HUES48 (cell line): Measurements from ENCODE around the gene FRMD6.

ENCODE experiments used
- H3K27ac ChIP-seq: one replicate; pipeline ENCODE4 v1.7.0; 2013; ENCODE audit warnings: low read depth, low read length, inconsistent platforms
- H3K27me3 ChIP-seq: 2 replicates; pipeline ENCODE4 v1.6.1; 2013; ENCODE audit warnings: mild to moderate bottlenecking, low read length; ENCODE audit not compliant: control insufficient read depth, insufficient read depth
- H3K36me3 ChIP-seq: 2 replicates; pipeline ENCODE4 v1.6.1; 2013; ENCODE audit warnings: low read length; ENCODE audit not compliant: control insufficient read depth, insufficient read depth
- H3K4me1 ChIP-seq: 2 replicates; pipeline ENCODE4 v1.6.1; 2013; ENCODE audit warnings: mild to moderate bottlenecking, low read length; ENCODE audit not compliant: control insufficient read depth, insufficient read depth
- H3K4me3 ChIP-seq: 2 replicates; pipeline ENCODE4 v1.5.1; 2013; ENCODE audit warnings: mild to moderate bottlenecking, low read depth, low read length
- H3K9ac ChIP-seq: 2 replicates; pipeline ENCODE4 v1.6.1; 2013; ENCODE audit warnings: mild to moderate bottlenecking, low read depth, low read length, moderate library complexity
- H3K9me3 ChIP-seq: 2 replicates; pipeline ENCODE4 v1.6.1; 2013; ENCODE audit warnings: low read length; ENCODE audit not compliant: control insufficient read depth, insufficient read depth

Gene FRMD6

GRCh38 chr14:51651388-51652167 lies at the start of gene FRMD6:
FRMD6 (plus strand) TSS chr14:51651910; CDS start chr14:51689837, 37,927 bp downstream.
- no peaks in the 10 kb centered on the region for H3K9me3 ChIP-seq
- peak within 1 kb of the TSS; percentile 91 for H3K4me3 ChIP-seq
- peaks cover 17% of the 10 kb centered on the region for H3K4me1 ChIP-seq
- peak within 1 kb of the TSS; percentile 99 for H3K9ac ChIP-seq
- H3K27me3 ChIP-seq, result no peaks in the 10 kb centered on the region
- no peaks in the 10 kb centered on the region for H3K36me3 ChIP-seq
- peak within 1 kb of the TSS; percentile 91 for H3K27ac ChIP-seq

- no peaks in the 10 kb centered on the region for H3K9me3 ChIP-seq
- H3K27ac ChIP-seq, result no peak overlapping the region
- no peak overlapping the region for H3K4me3 ChIP-seq
- peaks cover 25% of the 10 kb centered on the region for H3K4me1 ChIP-seq
- H3K27me3 ChIP-seq, result no peaks in the 10 kb centered on the region
- no peaks in the 10 kb centered on the region for H3K36me3 ChIP-seq
- no peak overlapping the region for H3K9ac ChIP-seq
Observed at GRCh38 chr14:51602310-51602709, 49.4 kb upstream of the FRMD6 start.

DNA sequence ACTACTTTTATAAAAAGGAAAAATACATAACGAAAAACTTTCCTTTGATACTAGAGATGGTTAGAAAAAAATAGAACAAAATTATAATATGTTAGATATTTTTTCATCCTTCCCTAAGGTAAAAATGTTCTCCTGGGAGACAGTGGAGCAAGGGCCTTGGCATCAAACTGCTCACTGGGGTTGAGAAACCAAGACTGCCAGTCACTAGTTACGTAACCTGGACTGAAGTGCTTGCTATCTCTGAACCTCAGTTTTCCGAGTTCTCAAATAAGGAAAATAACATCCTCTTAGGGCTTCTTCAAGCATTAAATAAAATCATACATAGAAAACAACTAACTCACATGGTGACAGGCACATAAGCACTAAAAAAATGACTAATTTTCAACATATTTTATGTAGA lies 48.2 kb upstream of the FRMD6 start:
- no peak overlapping the region for H3K27ac ChIP-seq
- no peak overlapping the region for H3K4me3 ChIP-seq
- no peak overlapping the region for H3K9ac ChIP-seq
- H3K4me1 ChIP-seq, result peaks cover 25% of the 10 kb centered on the region
- H3K9me3 ChIP-seq, result no peaks in the 10 kb centered on the region
- no peaks in the 10 kb centered on the region for H3K36me3 ChIP-seq
- H3K27me3 ChIP-seq, result no peaks in the 10 kb centered on the region

DNA sequence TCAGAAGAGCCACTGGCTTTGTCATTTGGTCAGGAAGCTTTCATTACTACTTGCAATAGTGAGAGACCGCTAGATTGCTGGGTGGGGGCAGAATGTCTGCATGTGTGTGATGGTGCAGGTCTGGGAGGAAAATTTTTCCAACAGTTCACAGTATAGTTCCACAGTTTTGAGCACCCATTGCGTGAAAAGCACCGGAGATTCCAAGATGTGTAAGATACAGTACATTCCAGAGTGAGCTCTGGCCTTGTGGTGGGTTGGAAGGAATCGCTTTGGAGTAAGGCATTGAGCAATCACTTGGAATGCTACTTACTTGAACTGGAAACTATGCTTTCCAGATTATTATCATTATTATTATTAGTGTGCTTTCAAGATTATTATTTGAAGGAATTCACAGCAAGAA lies 47.6 kb upstream of the FRMD6 start:
- Histone ChIP-seq H3K27ac (no peak overlapping the region), H3K9me3 (no peaks in the 10 kb centered on the region), H3K9ac (no peak overlapping the region), H3K36me3 (no peaks in the 10 kb centered on the region), H3K4me3 (no peak overlapping the region), H3K4me1 (peaks cover 24% of the 10 kb centered on the region), H3K27me3 (no peaks in the 10 kb centered on the region)

GRCh38 chr14:51605575-51605974 lies 46.1 kb upstream of the FRMD6 start:
- Histone ChIP-seq H3K4me1 (peaks cover 9% of the 10 kb centered on the region), H3K4me3 (no peak overlapping the region), H3K9me3 (no peaks in the 10 kb centered on the region), H3K9ac (no peak overlapping the region), H3K36me3 (no peaks in the 10 kb centered on the region), H3K27me3 (no peaks in the 10 kb centered on the region), H3K27ac (no peak overlapping the region)

DNA sequence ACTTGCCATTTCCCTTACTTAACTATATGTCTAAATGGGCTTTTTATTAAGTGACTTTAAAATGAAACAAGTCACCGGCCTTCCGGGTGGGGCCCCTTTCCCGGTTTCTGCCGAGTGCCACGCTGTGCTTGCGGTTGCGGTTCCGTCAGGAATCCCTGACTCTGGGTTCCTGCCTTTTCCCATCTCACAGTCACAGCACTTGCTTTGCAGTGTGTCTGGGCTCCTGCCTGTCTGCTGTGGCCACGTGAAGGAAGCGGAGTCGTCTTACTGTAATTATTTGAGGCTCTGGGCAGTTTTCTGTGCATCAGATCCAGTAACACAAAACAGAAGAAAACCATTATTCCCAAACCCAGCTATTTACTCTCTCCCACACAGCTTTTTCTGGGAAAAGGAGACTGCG lies 44.0 kb upstream of the FRMD6 start:
- Histone ChIP-seq H3K27ac (no peak overlapping the region), H3K4me1 (peaks cover 3% of the 10 kb centered on the region; the same call in 1 of the 2 replicates), H3K36me3 (no peaks in the 10 kb centered on the region)

DNA sequence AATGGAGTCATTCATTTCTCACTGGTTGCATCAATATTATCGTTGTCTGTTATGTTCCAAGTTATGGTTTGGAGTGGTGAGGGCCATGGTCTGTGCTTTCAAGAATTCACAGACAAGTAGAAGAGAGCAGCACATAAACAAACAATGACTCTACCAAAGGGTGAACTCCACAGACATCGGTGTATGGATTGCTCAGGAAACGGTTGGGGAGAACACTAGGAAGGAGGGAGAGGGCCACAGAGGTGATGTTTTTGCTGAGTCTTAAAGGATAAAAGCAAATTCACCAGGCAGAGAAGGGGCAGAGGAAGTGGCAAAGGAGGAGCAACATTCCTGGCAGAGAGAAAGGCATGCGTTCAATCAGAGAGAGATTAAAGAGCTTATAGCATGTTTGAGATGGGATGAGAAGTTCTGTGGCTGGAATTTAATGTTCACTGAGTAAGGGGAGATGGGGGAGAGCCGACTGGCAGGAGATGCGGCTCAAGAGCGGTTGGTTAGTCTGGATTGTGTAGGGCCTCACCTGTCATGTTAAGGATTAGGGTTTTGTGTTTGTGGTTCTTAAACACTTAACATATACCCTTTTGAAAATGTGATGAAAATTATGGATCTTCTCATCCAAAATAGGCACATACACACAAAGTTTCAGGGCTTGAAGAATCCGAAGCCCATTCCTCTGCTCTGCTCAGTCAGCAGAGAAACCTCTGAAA lies 42.3 kb upstream of the FRMD6 start:
- Histone ChIP-seq H3K27ac (no peak overlapping the region), H3K9ac (no peak overlapping the region), H3K36me3 (no peaks in the 10 kb centered on the region), H3K4me1 (peaks cover 3% of the 10 kb centered on the region; the same call in 1 of the 2 replicates), H3K27me3 (no peaks in the 10 kb centered on the region), H3K4me3 (no peak overlapping the region), H3K9me3 (no peaks in the 10 kb centered on the region)

More for the DNA sequence above, 44.0 kb upstream of the FRMD6 start:
- Histone ChIP-seq H3K9ac (no peak overlapping the region), H3K9me3 (no peaks in the 10 kb centered on the region), H3K4me3 (no peak overlapping the region), H3K27me3 (no peaks in the 10 kb centered on the region)

GRCh38 chr14:51609955-51610283 lies 41.8 kb upstream of the FRMD6 start:
- Histone ChIP-seq H3K9me3 (no peaks in the 10 kb centered on the region), H3K36me3 (no peaks in the 10 kb centered on the region), H3K27me3 (no peaks in the 10 kb centered on the region), H3K4me1 (peaks cover 3% of the 10 kb centered on the region; the same call in 1 of the 2 replicates), H3K9ac (no peak overlapping the region), H3K4me3 (no peak overlapping the region), H3K27ac (no peak overlapping the region)

GRCh38 chr14:51610771-51611170 lies 40.9 kb upstream of the FRMD6 start:
- no peak overlapping the region for H3K9ac ChIP-seq
- no peaks in the 10 kb centered on the region for H3K27me3 ChIP-seq
- H3K27ac ChIP-seq, result no peak overlapping the region
- no peak overlapping the region for H3K4me3 ChIP-seq
- H3K36me3 ChIP-seq, result no peaks in the 10 kb centered on the region
- H3K9me3 ChIP-seq, result no peaks in the 10 kb centered on the region
- no peaks in the 10 kb centered on the region; the same call in 1 of the 2 replicates for H3K4me1 ChIP-seq

GRCh38 chr14:51612449-51612848 lies 39.3 kb upstream of the FRMD6 start:
- no peaks in the 10 kb centered on the region for H3K9me3 ChIP-seq
- H3K27ac ChIP-seq, result no peak overlapping the region
- H3K36me3 ChIP-seq, result no peaks in the 10 kb centered on the region
- H3K27me3 ChIP-seq, result no peaks in the 10 kb centered on the region
- no peak overlapping the region for H3K9ac ChIP-seq
- H3K4me3 ChIP-seq, result no peak overlapping the region
- H3K4me1 ChIP-seq, result no peaks in the 10 kb centered on the region; the same call in 1 of the 2 replicates

- H3K4me1 ChIP-seq, result no peaks in the 10 kb centered on the region; the same call in 1 of the 2 replicates
- no peak overlapping the region for H3K27ac ChIP-seq
- no peak overlapping the region for H3K4me3 ChIP-seq
- no peaks in the 10 kb centered on the region for H3K27me3 ChIP-seq
- H3K9ac ChIP-seq, result no peak overlapping the region
- H3K9me3 ChIP-seq, result no peaks in the 10 kb centered on the region
- H3K36me3 ChIP-seq, result no peaks in the 10 kb centered on the region
Observed at GRCh38 chr14:51613416-51613815, 38.3 kb upstream of the FRMD6 start.
